ENCODE results near the gene SSR4. TPM values are rescaled to one million over a fixed set of nuclear protein-coding genes. Genes with fewer than 3 reads are reported as not detected.

The SSR4 gene
- polyA plus RNA-seq, 1 donor (not counting 4 experiments of a cell fraction or from before 2014, with no cell fraction given) = 187 TPM

GRCh38 chrX:153818571-153819383 is 24.3 kb downstream of the SSR4 start:
- Histone ChIP-seq H3K4me3 (ENCODE audit: control insufficient read depth in 2 of 3, extremely low read depth in 1 of 3, insufficient read depth in 2 of 3, low read depth in 1 of 3, low read length in 3 of 3) (peak overlapping the region; percentile 18 to 40 (median 20)), H3K9me3 (ENCODE audit: control insufficient read depth, low read depth, low read length) (no peaks in the 10 kb centered on the region), H3K9ac (ENCODE audit: control insufficient read depth, extremely low read depth, insufficient read depth, low read length) (no peak overlapping the region), H4K20me1 (ENCODE audit: control insufficient read depth, extremely low read depth, insufficient read depth, low read length) (no peaks in the 10 kb centered on the region), H3K79me2 (ENCODE audit: control insufficient read depth, insufficient read depth, low read length) (no peaks in the 10 kb centered on the region), H3K4me1 (ENCODE audit: control insufficient read depth, extremely low read depth, insufficient read depth, low read length) (no peaks in the 10 kb centered on the region), H3K27me3 (ENCODE audit: control insufficient read depth, extremely low read depth, insufficient read depth, low read length) (peaks cover 7% of the 10 kb centered on the region), H3K27ac (ENCODE audit: control insufficient read depth, insufficient read depth, low read length) (no peak overlapping the region), H3K4me2 (ENCODE audit: control insufficient read depth, extremely low read depth, insufficient read depth, low read depth, low read length) (peak overlapping the region; percentile 2), H3K9me1 (ENCODE audit: control insufficient read depth, extremely low read depth, insufficient read depth, low read length) (no peaks in the 10 kb centered on the region), H2AFZ (ENCODE audit: control insufficient read depth, low read length) (no peak overlapping the region), H3K36me3 (ENCODE audit: control insufficient read depth in 2 of 2, extremely low read depth in 1 of 2, insufficient read depth in 2 of 2, low read length in 2 of 2) (no peaks in the 10 kb centered on the region)
- dilution Hi-C loops (cut with MboI; ENCODE audit: extremely low pct_ligation_motif_present, low sequenced_read_pairs) = no loop called here
- TF ChIP-seq, protein P1, sequence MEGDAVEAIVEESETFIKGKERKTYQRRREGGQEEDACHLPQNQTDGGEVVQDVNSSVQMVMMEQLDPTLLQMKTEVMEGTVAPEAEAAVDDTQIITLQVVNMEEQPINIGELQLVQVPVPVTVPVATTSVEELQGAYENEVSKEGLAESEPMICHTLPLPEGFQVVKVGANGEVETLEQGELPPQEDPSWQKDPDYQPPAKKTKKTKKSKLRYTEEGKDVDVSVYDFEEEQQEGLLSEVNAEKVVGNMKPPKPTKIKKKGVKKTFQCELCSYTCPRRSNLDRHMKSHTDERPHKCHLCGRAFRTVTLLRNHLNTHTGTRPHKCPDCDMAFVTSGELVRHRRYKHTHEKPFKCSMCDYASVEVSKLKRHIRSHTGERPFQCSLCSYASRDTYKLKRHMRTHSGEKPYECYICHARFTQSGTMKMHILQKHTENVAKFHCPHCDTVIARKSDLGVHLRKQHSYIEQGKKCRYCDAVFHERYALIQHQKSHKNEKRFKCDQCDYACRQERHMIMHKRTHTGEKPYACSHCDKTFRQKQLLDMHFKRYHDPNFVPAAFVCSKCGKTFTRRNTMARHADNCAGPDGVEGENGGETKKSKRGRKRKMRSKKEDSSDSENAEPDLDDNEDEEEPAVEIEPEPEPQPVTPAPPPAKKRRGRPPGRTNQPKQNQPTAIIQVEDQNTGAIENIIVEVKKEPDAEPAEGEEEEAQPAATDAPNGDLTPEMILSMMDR (optimal IDR thresholded peaks at IDR 0.05 in 1 of 3, IDR thresholded peaks at IDR 0.05 in 1 of 3, conservative IDR thresholded peaks at IDR 0.05 in 1 of 3; ENCODE audit: extremely low read depth in 1 of 3, insufficient read depth in 2 of 3, low read length in 3 of 3) = no peak
- peak; percentile 10 for TF ChIP-seq EZH2 (IDR thresholded peaks at IDR 0.05; ENCODE audit: low read length)
- no peak for FAIRE-seq
- no peak for DNase-seq (ENCODE audit: low read depth, low spot score)

DNA sequence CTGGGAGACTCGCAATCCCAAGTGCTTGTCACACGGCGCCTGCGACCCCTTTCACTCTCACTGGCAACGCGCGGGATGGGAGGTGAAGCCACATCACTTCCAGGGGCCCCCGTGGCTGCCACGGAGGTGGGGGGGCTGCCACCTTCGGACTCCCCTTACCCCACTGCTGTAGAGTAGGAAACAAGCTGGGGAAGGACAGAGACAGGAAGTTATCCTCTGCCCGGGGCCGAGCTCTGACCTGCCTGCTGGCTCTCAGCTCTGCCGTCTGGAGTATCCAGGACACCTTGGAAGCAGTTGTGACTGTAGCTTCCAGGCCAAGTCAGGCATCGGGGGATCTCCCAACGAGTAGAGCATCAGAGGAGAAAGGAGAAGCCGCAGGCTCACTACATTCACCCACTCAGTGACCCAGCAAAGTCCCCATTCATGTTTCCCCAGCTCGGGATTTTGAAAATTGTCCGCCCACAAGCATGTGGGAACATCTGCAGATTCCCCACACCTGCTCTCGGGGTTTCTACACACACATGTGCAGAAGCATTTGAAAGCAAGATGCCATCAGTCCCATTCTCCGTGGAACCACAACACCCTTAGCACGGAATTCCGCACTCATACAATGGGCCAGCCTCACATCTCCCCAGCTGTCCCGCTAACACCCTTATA is 25.0 kb downstream of the SSR4 start:
- DNase-seq (ENCODE audit: low read depth, low spot score) = no peak
- no peaks in the 10 kb centered on the region for H4K20me1 ChIP-seq (ENCODE audit: control insufficient read depth, extremely low read depth, insufficient read depth, low read length)
- H3K4me2 ChIP-seq (ENCODE audit: control insufficient read depth, extremely low read depth, insufficient read depth, low read depth, low read length) = peak overlapping the region; percentile 2
- dilution Hi-C loops (cut with MboI; ENCODE audit: extremely low pct_ligation_motif_present, low sequenced_read_pairs) = no loop called here
- no peak overlapping the region for H2AFZ ChIP-seq (ENCODE audit: control insufficient read depth, low read length)
- peak overlapping the region in 1 of 3 experiments; percentile 18 for H3K4me3 ChIP-seq (ENCODE audit: control insufficient read depth in 2 of 3, extremely low read depth in 1 of 3, insufficient read depth in 2 of 3, low read depth in 1 of 3, low read length in 3 of 3)
- no peak for TF ChIP-seq EZH2 (IDR thresholded peaks at IDR 0.05; ENCODE audit: low read length)
- TF ChIP-seq, protein P1 (optimal IDR thresholded peaks at IDR 0.05 in 1 of 3, IDR thresholded peaks at IDR 0.05 in 1 of 3, conservative IDR thresholded peaks at IDR 0.05 in 1 of 3; ENCODE audit: extremely low read depth in 1 of 3, insufficient read depth in 2 of 3, low read length in 3 of 3) = no peak
- FAIRE-seq = no peak
- no peak overlapping the region for H3K27ac ChIP-seq (ENCODE audit: control insufficient read depth, insufficient read depth, low read length)
- no peaks in the 10 kb centered on the region for H3K36me3 ChIP-seq (ENCODE audit: control insufficient read depth in 2 of 2, extremely low read depth in 1 of 2, insufficient read depth in 2 of 2, low read length in 2 of 2)
- H3K79me2 ChIP-seq (ENCODE audit: control insufficient read depth, insufficient read depth, low read length) = no peaks in the 10 kb centered on the region
- H3K9ac ChIP-seq (ENCODE audit: control insufficient read depth, extremely low read depth, insufficient read depth, low read length) = no peak overlapping the region
- H3K4me1 ChIP-seq (ENCODE audit: control insufficient read depth, extremely low read depth, insufficient read depth, low read length) = no peaks in the 10 kb centered on the region
- no peaks in the 10 kb centered on the region for H3K9me3 ChIP-seq (ENCODE audit: control insufficient read depth, low read depth, low read length)
- H3K9me1 ChIP-seq (ENCODE audit: control insufficient read depth, extremely low read depth, insufficient read depth, low read length) = no peaks in the 10 kb centered on the region
- peaks cover 7% of the 10 kb centered on the region for H3K27me3 ChIP-seq (ENCODE audit: control insufficient read depth, extremely low read depth, insufficient read depth, low read length)
